GM12872 (cell line): ENCODE results near the gene CD200R1L.

Experiments used
- TF ChIP-seq, protein P1 (sequence below): IDR thresholded peaks from 3 replicates; pipeline ENCODE4 v1.5.1; 2011; ENCODE audit warnings: low read depth, mild to moderate bottlenecking, low read length, moderate library complexity; ENCODE audit not compliant: insufficient read depth

Gene CD200R1L

DNA sequence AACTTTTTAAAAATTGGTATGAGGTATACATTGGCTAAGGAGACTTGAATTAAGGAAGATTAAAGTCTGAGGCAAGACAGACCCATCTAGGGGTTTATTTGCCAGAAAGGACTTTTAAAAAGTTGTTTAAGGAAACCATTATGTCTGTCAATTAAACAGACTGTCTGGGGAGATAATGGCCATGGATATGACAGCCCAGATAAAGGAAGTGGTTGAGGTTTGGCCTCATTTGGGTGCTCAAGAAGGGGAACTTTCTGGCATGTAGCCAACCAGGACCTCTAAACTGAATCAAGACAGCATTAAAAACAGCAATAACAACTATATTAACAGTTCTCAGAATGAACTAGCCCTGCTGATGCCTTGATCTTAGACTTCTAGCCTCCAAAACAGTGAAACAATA, 9.9 kb upstream of the CD200R1L start:
- TF ChIP-seq, protein P1, sequence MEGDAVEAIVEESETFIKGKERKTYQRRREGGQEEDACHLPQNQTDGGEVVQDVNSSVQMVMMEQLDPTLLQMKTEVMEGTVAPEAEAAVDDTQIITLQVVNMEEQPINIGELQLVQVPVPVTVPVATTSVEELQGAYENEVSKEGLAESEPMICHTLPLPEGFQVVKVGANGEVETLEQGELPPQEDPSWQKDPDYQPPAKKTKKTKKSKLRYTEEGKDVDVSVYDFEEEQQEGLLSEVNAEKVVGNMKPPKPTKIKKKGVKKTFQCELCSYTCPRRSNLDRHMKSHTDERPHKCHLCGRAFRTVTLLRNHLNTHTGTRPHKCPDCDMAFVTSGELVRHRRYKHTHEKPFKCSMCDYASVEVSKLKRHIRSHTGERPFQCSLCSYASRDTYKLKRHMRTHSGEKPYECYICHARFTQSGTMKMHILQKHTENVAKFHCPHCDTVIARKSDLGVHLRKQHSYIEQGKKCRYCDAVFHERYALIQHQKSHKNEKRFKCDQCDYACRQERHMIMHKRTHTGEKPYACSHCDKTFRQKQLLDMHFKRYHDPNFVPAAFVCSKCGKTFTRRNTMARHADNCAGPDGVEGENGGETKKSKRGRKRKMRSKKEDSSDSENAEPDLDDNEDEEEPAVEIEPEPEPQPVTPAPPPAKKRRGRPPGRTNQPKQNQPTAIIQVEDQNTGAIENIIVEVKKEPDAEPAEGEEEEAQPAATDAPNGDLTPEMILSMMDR = no peak

DNA sequence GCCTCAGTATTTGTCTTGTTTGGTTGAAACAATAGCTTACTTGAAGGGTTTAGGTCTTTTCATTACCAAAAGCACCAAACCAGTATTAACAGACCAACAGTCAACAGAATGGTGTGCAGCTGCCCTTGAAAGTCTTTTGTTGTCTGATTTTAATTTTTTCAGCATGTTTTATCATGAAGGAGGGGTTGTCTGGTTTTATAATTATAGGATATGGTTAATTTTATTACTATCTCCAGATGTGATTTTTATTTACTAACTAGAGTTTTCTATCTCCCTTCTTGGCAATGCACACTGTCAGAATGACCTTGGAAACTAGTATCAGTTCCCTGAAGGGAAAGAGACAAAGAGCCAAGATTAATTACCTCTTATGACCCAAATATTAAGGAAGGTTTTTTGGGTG, 9.2 kb upstream of the CD200R1L start:
- TF ChIP-seq, protein P1 = no peak

DNA sequence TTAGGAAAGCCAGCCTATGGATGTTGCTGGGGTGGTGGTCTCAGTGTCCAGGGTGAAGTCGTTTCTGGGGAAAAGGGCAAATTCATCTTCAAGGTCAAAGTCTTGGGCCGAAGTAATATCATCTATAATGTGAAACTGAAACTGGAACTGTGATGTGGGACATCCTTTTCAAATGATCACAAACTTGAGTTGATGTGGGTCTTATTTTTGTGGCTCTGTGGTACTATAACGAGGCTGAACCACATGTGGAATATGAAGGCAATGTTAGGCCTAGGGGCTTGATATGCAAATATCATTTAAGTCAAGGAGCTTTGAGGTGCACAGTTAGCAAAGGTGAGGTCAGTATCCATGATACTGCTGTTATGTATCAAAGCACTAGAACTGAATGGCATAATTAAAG, 1.5 kb upstream of the CD200R1L start:
- TF ChIP-seq, protein P1 = no peak

DNA sequence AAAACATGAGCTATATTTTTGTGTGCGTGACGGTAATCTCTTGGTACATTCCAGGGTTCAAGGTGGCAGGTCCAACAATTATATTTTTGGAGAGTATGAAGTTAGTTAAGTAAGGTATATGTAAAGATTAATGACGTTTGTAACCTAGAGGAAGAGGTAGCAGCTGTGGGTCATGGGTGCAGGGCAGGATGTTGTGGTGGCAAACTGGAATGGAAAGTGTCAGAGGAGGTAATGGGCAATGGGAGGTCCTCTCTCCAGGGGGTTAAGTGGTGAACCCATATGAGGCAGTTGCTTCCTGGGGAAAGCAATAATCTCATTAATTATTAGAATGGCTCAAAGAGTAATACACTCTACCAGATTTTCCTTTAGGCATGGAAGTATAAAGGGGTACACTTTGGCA, 1.0 kb upstream of the CD200R1L start:
- TF ChIP-seq, protein P1 = no peak

DNA sequence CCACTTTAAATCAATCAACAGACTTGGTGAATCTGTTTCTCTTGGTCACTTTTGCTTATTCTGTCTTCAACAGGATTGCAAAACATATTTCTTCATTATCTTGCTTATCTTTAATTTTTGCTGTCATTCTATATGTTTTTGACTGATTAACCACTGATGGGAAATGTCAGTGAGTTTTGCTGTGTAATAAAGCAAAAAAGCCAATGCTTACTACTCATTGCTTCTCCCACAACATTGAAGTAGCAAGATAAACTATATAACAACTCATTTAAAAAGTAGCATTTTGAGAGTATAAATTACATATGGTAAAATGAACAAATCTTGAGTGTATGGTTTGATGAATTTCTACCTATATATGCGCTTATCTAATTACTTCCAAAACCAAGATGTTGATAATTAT, 892 bp downstream of the CD200R1L start:
- TF ChIP-seq, protein P1 = no peak

DNA sequence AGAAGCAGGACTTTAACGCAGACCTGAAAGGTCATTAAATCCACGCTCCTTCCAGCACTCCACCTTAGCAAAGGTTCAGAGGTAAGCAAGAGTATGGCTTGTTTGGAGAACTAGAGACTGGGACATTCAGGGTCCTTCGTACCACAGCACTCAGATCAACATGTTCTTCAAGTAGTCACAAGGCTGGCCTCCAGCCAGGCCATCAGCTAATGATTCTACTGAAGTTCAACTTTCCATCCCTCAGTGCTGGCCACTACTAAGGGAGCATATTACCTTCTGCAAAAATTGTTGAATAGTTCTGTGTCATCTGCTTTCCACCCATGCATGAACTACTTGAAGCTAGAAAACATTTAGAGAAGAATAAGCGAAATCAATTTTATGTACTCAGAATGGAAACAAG, 17.6 kb downstream of the CD200R1L start:
- TF ChIP-seq, protein P1 = no peak

DNA sequence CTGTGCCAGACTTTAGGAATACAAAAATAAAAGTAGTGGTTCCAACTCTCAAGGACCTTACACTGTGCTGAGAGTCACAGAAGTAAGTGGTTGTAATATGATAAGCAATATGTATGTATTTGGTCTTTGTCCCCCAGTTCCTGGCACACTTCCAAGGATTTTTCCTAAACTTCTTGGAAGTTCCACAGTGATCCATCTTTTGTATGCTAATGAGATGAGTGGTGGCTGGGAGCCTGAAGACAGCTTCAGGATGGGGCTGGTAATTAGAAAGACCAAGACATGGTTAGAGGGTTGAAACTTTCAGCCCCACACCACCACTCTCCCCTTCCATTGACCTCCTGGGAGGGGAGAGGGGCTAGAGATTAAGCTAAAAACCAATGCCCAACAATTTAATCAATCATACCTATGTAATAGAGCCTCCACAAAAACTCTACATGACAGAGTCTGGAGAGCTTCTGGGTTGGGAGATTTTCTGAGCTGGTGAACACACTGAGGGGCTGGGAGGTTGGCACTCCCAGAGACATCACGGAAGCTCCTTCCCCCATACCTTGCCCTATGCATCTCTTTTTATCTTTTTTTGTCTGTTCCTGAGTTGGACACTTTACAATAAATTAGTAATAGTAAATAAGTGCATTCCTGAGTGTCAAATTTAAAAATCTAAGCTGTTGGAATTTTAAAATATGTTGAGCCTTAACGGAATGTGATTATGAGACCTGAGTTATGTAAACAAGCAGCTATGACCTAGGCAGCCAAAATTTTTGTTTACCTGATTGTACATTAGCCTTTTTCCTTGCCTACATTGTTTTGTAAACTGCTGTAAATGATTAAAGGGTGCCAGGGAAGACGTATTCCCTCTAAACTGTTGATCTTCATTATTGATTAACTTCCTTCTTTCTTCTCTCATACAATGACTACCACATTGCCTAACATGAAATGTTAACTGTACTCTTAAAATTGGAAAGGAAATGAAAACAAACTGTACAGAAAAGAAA, 24.3 kb downstream of the CD200R1L start:
- TF ChIP-seq, protein P1 = no peak
